H1 (cell line): ENCODE results near the gene MALSU1. TPM values are rescaled to one million over a fixed set of nuclear protein-coding genes. Genes with fewer than 3 reads are reported as not detected.

Source experiments
- CTCF ChIA-PET: fragments of 300-600 bp; sonication (Branson Sonifier 250); formaldehyde crosslinking; loops from one replicate; lab custom pipeline; 2021; ENCODE audit not compliant: partially characterized antibody; lab: Charles Lee
- POLR2A ChIA-PET: fragments of 300-600 bp; sonication (Branson Sonifier 250); formaldehyde crosslinking; loops from one replicate; lab custom pipeline; 2021; ENCODE audit warnings: inconsistent platforms; ENCODE audit not compliant: partially characterized antibody; lab: Charles Lee
- DNase-seq, 2 experiments: peaks; one replicate each; pipeline versions ENCODE4 v3.0.0 to v3.0.0-alpha.2; 2010 to 2022; ENCODE audit warnings: low spot score in 2 of 2, low read depth in 1 of 2, mixed read lengths in 1 of 2
- FAIRE-seq: peaks from 2 replicates; lab custom pipeline; 2011; peaks lifted over from hg19 to GRCh38; lab: Jason Lieb, UNC
- H2AFZ ChIP-seq: 2 replicates; pipeline ENCODE4 v1.8.1; 2012; ENCODE audit warnings: low read length, inconsistent platforms
- H2AK5ac ChIP-seq: 2 replicates; pipeline ENCODE4 v1.6.1; 2013; ENCODE audit warnings: low read depth, low read length
- H2BK120ac ChIP-seq: replicated peaks from 2 replicates; pipeline ENCODE3; 2013; ENCODE audit warnings: low read depth, low read length, inconsistent platforms
- H2BK12ac ChIP-seq: 2 replicates; pipeline ENCODE4 v1.6.1; 2013; ENCODE audit warnings: low read depth, low read length
- H2BK15ac ChIP-seq: 2 replicates; pipeline ENCODE4 v1.6.1; 2013; ENCODE audit warnings: low read length
- H2BK20ac ChIP-seq: 2 replicates; pipeline ENCODE4 v1.6.1; 2013; ENCODE audit warnings: low read length
- H2BK5ac ChIP-seq: 2 replicates; pipeline ENCODE4 v1.6.1; 2013; ENCODE audit warnings: low read depth, low read length
- H3K14ac ChIP-seq: 2 replicates; pipeline ENCODE4 v1.6.1; 2013; ENCODE audit warnings: inconsistent platforms; ENCODE audit not compliant: insufficient read length
- H3K18ac ChIP-seq: 2 replicates; pipeline ENCODE4 v1.6.1; 2013; ENCODE audit warnings: low read length; ENCODE audit errors: extremely low read depth
- H3K23ac ChIP-seq: 2 replicates; pipeline ENCODE4 v1.6.1; 2013; ENCODE audit warnings: inconsistent platforms; ENCODE audit not compliant: insufficient read length
- H3K23me2 ChIP-seq: 2 replicates; pipeline ENCODE4 v1.6.1; 2013; ENCODE audit warnings: low read depth, low read length
- H3K27ac ChIP-seq: 2 replicates; pipeline ENCODE4 v1.6.1; 2011; ENCODE audit warnings: low read depth, low read length, inconsistent platforms
- H3K27me3 ChIP-seq, 4 experiments: replicated peaks in 1 of 4; 1 replicate in 1 of 4; 2 replicates in 3 of 4; pipeline versions ENCODE4 v1.6.1 to v1.8.1; 2011 to 2013; ENCODE audit warnings: low read length in 3 of 4, mild to moderate bottlenecking in 3 of 4, inconsistent platforms in 2 of 4, mixed read lengths in 2 of 4, moderate library complexity in 1 of 4; ENCODE audit not compliant: control insufficient read depth in 3 of 4, insufficient read depth in 3 of 4; ENCODE audit errors: extremely low read depth in 1 of 4
- H3K36me3 ChIP-seq, 4 experiments: 2 replicates each; pipeline versions ENCODE4 v1.6.1 to v1.8.1; 2011 to 2013; ENCODE audit warnings: mild to moderate bottlenecking in 4 of 4, low read length in 3 of 4, moderate library complexity in 2 of 4, control low read depth in 1 of 4, inconsistent platforms in 1 of 4; ENCODE audit not compliant: insufficient read depth in 4 of 4, control insufficient read depth in 2 of 4
- H3K4ac ChIP-seq: replicated peaks from 2 replicates; pipeline ENCODE3; 2013; ENCODE audit warnings: low read length, low read depth, mixed read lengths, inconsistent platforms; ENCODE audit not compliant: insufficient read length
- H3K4me1 ChIP-seq, 4 experiments: replicated peaks in 1 of 4; 1 replicate in 1 of 4; 2 replicates in 3 of 4; pipeline versions ENCODE4 v1.6.1 to v1.8.1; 2011 to 2013; ENCODE audit warnings: low read length in 3 of 4, inconsistent platforms in 2 of 4, mixed read lengths in 1 of 4; ENCODE audit not compliant: insufficient read depth in 4 of 4, control insufficient read depth in 3 of 4
- H3K4me2 ChIP-seq, 2 experiments: 2 replicates each; pipeline versions ENCODE4 v1.6.1 to v1.8.1; 2011 to 2013; ENCODE audit warnings: low read depth in 2 of 2, low read length in 2 of 2, control low read depth in 1 of 2, inconsistent platforms in 1 of 2, mild to moderate bottlenecking in 1 of 2; ENCODE audit not compliant: insufficient read depth in 1 of 2
- H3K4me3 ChIP-seq, 4 experiments: fragments of 200-600, 300-600 bp in 1 of 4; sonication (generic), shearing (Covaris generic), sonication (Bioruptor Twin) in 1 of 4; 2 replicates each; pipeline versions ENCODE4 v1.5.1 to v1.8.1; 2011 to 2016; ENCODE audit warnings: low read length in 4 of 4, low read depth in 3 of 4, control low read depth in 2 of 4, inconsistent platforms in 2 of 4, mild to moderate bottlenecking in 2 of 4, mixed read lengths in 1 of 4, moderate library complexity in 1 of 4; ENCODE audit not compliant: insufficient read depth in 2 of 4; ENCODE audit errors: extremely low read depth in 1 of 4
- H3K56ac ChIP-seq: replicated peaks from 2 replicates; pipeline ENCODE3; 2013; ENCODE audit warnings: low read depth, mild to moderate bottlenecking, mixed read lengths, low read length, inconsistent platforms; ENCODE audit not compliant: insufficient read length
- H3K79me1 ChIP-seq: 2 replicates; pipeline ENCODE4 v1.6.1; 2013; ENCODE audit warnings: low read depth, low read length, control low read depth
- H3K79me2 ChIP-seq, 2 experiments: 2 replicates each; pipeline versions ENCODE4 v1.6.1 to v1.8.1; 2012 to 2013; ENCODE audit warnings: low read length in 2 of 2, mild to moderate bottlenecking in 2 of 2, inconsistent platforms in 1 of 2; ENCODE audit not compliant: insufficient read depth in 2 of 2, control insufficient read depth in 1 of 2
- H3K9ac ChIP-seq, 4 experiments: replicated peaks in 1 of 4; 1 replicate in 1 of 4; 2 replicates in 3 of 4; pipeline versions ENCODE4 v1.6.1 to v1.8.1; 2011 to 2013; ENCODE audit warnings: low read depth in 3 of 4, low read length in 3 of 4, control low read depth in 2 of 4, mild to moderate bottlenecking in 2 of 4, moderate library complexity in 2 of 4, inconsistent platforms in 1 of 4; ENCODE audit errors: extremely low read depth in 1 of 4
- H3K9me3 ChIP-seq, 2 experiments: 2 replicates each; pipeline versions ENCODE4 v1.6.1 to v1.8.1; 2012 to 2013; ENCODE audit warnings: mild to moderate bottlenecking in 2 of 2, moderate library complexity in 2 of 2, control low read depth in 1 of 2, inconsistent platforms in 1 of 2, low read depth in 1 of 2, low read length in 1 of 2, mixed read lengths in 1 of 2; ENCODE audit not compliant: insufficient read depth in 2 of 2
- H4K20me1 ChIP-seq, 2 experiments: replicated peaks in 1 of 2; 2 replicates each; pipeline versions ENCODE3 to v1.8.1; 2011 to 2013; ENCODE audit warnings: inconsistent platforms in 2 of 2, low read length in 2 of 2, mild to moderate bottlenecking in 1 of 2; ENCODE audit not compliant: insufficient read depth in 2 of 2, control insufficient read depth in 1 of 2
- H4K5ac ChIP-seq: 2 replicates; pipeline ENCODE4 v1.6.1; 2013; ENCODE audit warnings: low read length, low read depth, mixed read lengths, inconsistent platforms; ENCODE audit not compliant: insufficient read length
- H4K8ac ChIP-seq: 2 replicates; pipeline ENCODE4 v1.8.0; 2013; ENCODE audit warnings: mild to moderate bottlenecking, moderate library complexity, low read length, inconsistent platforms; ENCODE audit not compliant: insufficient read depth; ENCODE audit errors: extremely low read depth
- H4K91ac ChIP-seq: replicated peaks from 2 replicates; pipeline ENCODE3; 2013; ENCODE audit warnings: low read length, mixed read lengths, inconsistent platforms; ENCODE audit not compliant: insufficient read length
- CBX8 ChIP-seq: fragments of 300-800, 300-1000 bp; sonication (generic); IDR thresholded peaks from 2 replicates; pipeline ENCODE4 v1.7.1; 2016; ENCODE audit warnings: low read depth, low read length, borderline replicate concordance
- GABPA ChIP-seq: IDR thresholded peaks from 2 replicates; pipeline ENCODE4 v1.6.1; 2011; ENCODE audit warnings: mild to moderate bottlenecking, low read length, moderate library complexity, borderline replicate concordance; ENCODE audit not compliant: insufficient read depth
- KDM5A ChIP-seq: fragments of 200-600 bp; IDR thresholded peaks from 2 replicates; pipeline ENCODE4 v1.7.1; 2012; ENCODE audit warnings: mild to moderate bottlenecking, low read length, inconsistent platforms, mixed read lengths
- MAFK ChIP-seq: IDR thresholded peaks from 2 replicates; pipeline ENCODE4 v1.6.1; 2012; ENCODE audit warnings: low read depth, mild to moderate bottlenecking, improper control_type of control experiment, low read length
- RFX5 ChIP-seq: IDR thresholded peaks from 2 replicates; pipeline ENCODE4 v1.6.1; 2011; ENCODE audit warnings: low read depth, low read length, improper control_type of control experiment, borderline replicate concordance
- RXRA ChIP-seq: IDR thresholded peaks from 2 replicates; pipeline ENCODE4 v1.6.1; 2011; ENCODE audit warnings: low read depth, mild to moderate bottlenecking, low read length, moderate library complexity; ENCODE audit not compliant: insufficient read depth
- SAP30 ChIP-seq: fragments of 300-600 bp; sonication (generic); IDR thresholded peaks from 2 replicates; pipeline ENCODE4 v1.7.1; 2012; ENCODE audit warnings: low read length, moderate library complexity, mild to moderate bottlenecking, inconsistent platforms; ENCODE audit not compliant: insufficient read depth, insufficient replicate concordance
- SIX5 ChIP-seq: IDR thresholded peaks from 2 replicates; pipeline ENCODE4 v1.6.1; 2011; ENCODE audit warnings: mild to moderate bottlenecking, low read depth, low read length
- SP1 ChIP-seq: IDR thresholded peaks from 2 replicates; pipeline ENCODE4 v1.6.1; 2011; ENCODE audit warnings: low read depth, low read length
- SUZ12 ChIP-seq: fragments of 200-600 bp; sonication (generic); IDR thresholded peaks from 2 replicates; pipeline ENCODE4 v1.6.1; 2012; ENCODE audit warnings: mild to moderate bottlenecking, inconsistent platforms, low read length, moderate library complexity, mixed read lengths
- YY1 ChIP-seq: IDR thresholded peaks from 2 replicates; pipeline ENCODE4 v1.6.1; 2011; ENCODE audit warnings: low read depth, mild to moderate bottlenecking, low read length
- WGBS, 2 experiments: shearing (Covaris generic) in 1 of 2; methylation state at CpG; one replicate each; pipeline versions ENCODE4 v1.1.6 to v1.1.7; 2013 to 2015; ENCODE audit warnings: low lambda C conversion rate in 2 of 2, mixed read lengths in 2 of 2, inconsistent platforms in 1 of 2, low coverage in 1 of 2, missing lambda C conversion rate in 1 of 2; ENCODE audit not compliant: insufficient replicate concordance in 2 of 2, insufficient coverage in 1 of 2, insufficient read length in 1 of 2; ENCODE audit errors: extremely low coverage in 1 of 2, missing lambda C conversion rate in 1 of 2; 5-methylcytosine and 5-hydroxymethylcytosine counted together
- polyA plus RNA-seq, 7 experiments: library from polyadenylated mRNA; depleted of rRNA in 3 of 7; stranded (reverse) in 5 of 7; unstranded in 2 of 7; fragments of >200 nt in 5 of 7; fragments of 200-250 nt in 2 of 7; gene quantifications; 1 replicate in 5 of 7; 2 replicates in 1 of 7; 4 replicates in 1 of 7; pipeline versions ENCODE4 v1.2.1 to v1.2.3, GENCODE V29; 2011 to 2013; ENCODE audit warnings: missing spikeins in 2 of 7, mixed read lengths in 2 of 7
- total RNA-seq: library from RNA; stranded (reverse); fragmentation: NEBNext Ultra II Directional; extraction: Animal tissue kit (Norgen Biotek cat#: 25700); gene quantifications from 2 replicates; pipeline ENCODE4 v1.2.1, GENCODE V29; 2021
- TF ChIP-seq, protein P1 (sequence below): IDR thresholded peaks from 2 replicates; pipeline ENCODE4 v1.6.1; 2011; ENCODE audit warnings: low read length, improper control_type of control experiment
- TF ChIP-seq, protein P2 (sequence below): IDR thresholded peaks from 2 replicates; pipeline ENCODE4 v1.6.1; 2012; ENCODE audit warnings: inconsistent platforms

The MALSU1 gene
- total and polyA plus RNA-seq, 2 of the 8 experiments (the other 6 are each of a cell fraction or from before 2014, with no cell fraction given) = 73.5 to 84.0 TPM

DNA sequence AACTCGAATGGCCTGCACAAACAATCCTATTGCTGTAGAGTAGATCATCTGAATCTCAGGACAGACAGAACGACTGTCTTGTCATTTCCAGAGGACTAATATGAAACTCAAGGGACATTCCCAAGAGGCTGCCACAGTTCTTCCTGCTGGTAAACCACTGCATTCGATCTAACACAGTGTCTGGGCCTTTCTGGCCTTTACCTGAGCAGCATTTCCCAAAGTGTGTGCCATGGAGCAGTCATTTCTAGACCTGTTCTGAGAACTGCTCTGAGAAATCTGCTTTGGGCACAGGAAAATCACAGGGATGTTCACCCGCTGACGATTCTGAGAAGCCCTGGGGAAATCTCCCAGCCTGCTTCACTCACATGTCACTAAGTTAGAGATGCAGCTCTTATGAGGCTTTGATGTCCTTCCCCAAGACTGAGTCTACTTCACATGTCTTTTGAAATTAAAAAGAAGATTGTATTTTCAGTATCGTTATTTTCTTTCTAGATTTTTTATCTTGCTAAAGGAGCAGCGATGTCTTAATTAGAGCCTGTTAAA lies 34.2 kb upstream of the MALSU1 start:
- 88% methylated on average over 7 of the region's 7 CpGs; no CpG with 5 or more reads in 1 of the 2 experiments for WGBS, 2 experiments
- no peak overlapping the region for H2BK12ac ChIP-seq
- H4K5ac ChIP-seq = no peak overlapping the region
- H3K36me3 ChIP-seq = no peaks in the 10 kb centered on the region
- H3K27ac ChIP-seq = no peak overlapping the region
- no peak overlapping the region for H2BK5ac ChIP-seq
- no peak for FAIRE-seq
- no peak overlapping the region for H3K18ac ChIP-seq
- no peaks in the 10 kb centered on the region for H3K79me1 ChIP-seq
- H3K23me2 ChIP-seq = no peaks in the 10 kb centered on the region
- no peak overlapping the region for H2BK20ac ChIP-seq
- H3K4me1 ChIP-seq = no peaks in the 10 kb centered on the region; a peak in 1 of 7 replicates
- ChIA-PET POLR2A (interaction anchor here (1.2 kb wide), 1 partner anchor 266 kb away, joined by 4 read pairs; no protein-coding TSS in a partner anchor), CTCF (interaction anchor here (1.2 to 17.4 kb wide), 4 partner anchors 9 to 29 kb away, joined by 3 to 241 read pairs (median 6); no protein-coding TSS in a partner anchor)
- H3K4ac ChIP-seq = no peak overlapping the region
- DNase-seq = no peak
- no peak overlapping the region for H2AK5ac ChIP-seq
- no peak overlapping the region for H3K14ac ChIP-seq
- H4K20me1 ChIP-seq = no peaks in the 10 kb centered on the region
- no peak overlapping the region for H2AFZ ChIP-seq
- no peak overlapping the region for H3K9ac ChIP-seq
- no peak overlapping the region for H3K4me2 ChIP-seq
- H3K27me3 ChIP-seq = no peaks in the 10 kb centered on the region
- H2BK15ac ChIP-seq = no peak overlapping the region
- no peak overlapping the region for H2BK120ac ChIP-seq
- H4K91ac ChIP-seq = no peak overlapping the region
- H3K56ac ChIP-seq = no peak overlapping the region
- no peaks in the 10 kb centered on the region for H3K9me3 ChIP-seq
- H4K8ac ChIP-seq = no peak overlapping the region
- no peaks in the 10 kb centered on the region for H3K79me2 ChIP-seq
- H3K4me3 ChIP-seq = no peak overlapping the region
- no peak overlapping the region for H3K23ac ChIP-seq
- TF ChIP-seq SAP30 = no peak
- no peak for TF ChIP-seq SUZ12
- no peak for TF ChIP-seq YY1
- TF ChIP-seq CBX8 = no peak
- no peak for TF ChIP-seq SIX5
- TF ChIP-seq GABPA = no peak
- TF ChIP-seq RXRA = no peak
- no peak for TF ChIP-seq SP1
- TF ChIP-seq MAFK = no peak
- no peak for TF ChIP-seq RFX5
- TF ChIP-seq KDM5A = no peak
- TF ChIP-seq, protein P1, sequence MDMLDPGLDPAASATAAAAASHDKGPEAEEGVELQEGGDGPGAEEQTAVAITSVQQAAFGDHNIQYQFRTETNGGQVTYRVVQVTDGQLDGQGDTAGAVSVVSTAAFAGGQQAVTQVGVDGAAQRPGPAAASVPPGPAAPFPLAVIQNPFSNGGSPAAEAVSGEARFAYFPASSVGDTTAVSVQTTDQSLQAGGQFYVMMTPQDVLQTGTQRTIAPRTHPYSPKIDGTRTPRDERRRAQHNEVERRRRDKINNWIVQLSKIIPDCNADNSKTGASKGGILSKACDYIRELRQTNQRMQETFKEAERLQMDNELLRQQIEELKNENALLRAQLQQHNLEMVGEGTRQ = no peak
- TF ChIP-seq, protein P2, sequence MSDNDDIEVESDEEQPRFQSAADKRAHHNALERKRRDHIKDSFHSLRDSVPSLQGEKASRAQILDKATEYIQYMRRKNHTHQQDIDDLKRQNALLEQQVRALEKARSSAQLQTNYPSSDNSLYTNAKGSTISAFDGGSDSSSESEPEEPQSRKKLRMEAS = no peak
